Amygdala (tissue), 56 donors: ENCODE results near the gene CNTRL.
A peak's percentile ranks its signal among the peaks of the same experiment; 100 is the strongest.
"Not testable (repeated sequence)": the region's sequence is repeated elsewhere in the genome, so short reads cannot be mapped to it uniquely, and the experiment has no call there.

Source experiments
- DNase-seq, 56 donors: peaks; one replicate each; lab custom pipeline; 2025; lab: John Stamatoyannopoulos, UW

CNTRL gene, protein sequence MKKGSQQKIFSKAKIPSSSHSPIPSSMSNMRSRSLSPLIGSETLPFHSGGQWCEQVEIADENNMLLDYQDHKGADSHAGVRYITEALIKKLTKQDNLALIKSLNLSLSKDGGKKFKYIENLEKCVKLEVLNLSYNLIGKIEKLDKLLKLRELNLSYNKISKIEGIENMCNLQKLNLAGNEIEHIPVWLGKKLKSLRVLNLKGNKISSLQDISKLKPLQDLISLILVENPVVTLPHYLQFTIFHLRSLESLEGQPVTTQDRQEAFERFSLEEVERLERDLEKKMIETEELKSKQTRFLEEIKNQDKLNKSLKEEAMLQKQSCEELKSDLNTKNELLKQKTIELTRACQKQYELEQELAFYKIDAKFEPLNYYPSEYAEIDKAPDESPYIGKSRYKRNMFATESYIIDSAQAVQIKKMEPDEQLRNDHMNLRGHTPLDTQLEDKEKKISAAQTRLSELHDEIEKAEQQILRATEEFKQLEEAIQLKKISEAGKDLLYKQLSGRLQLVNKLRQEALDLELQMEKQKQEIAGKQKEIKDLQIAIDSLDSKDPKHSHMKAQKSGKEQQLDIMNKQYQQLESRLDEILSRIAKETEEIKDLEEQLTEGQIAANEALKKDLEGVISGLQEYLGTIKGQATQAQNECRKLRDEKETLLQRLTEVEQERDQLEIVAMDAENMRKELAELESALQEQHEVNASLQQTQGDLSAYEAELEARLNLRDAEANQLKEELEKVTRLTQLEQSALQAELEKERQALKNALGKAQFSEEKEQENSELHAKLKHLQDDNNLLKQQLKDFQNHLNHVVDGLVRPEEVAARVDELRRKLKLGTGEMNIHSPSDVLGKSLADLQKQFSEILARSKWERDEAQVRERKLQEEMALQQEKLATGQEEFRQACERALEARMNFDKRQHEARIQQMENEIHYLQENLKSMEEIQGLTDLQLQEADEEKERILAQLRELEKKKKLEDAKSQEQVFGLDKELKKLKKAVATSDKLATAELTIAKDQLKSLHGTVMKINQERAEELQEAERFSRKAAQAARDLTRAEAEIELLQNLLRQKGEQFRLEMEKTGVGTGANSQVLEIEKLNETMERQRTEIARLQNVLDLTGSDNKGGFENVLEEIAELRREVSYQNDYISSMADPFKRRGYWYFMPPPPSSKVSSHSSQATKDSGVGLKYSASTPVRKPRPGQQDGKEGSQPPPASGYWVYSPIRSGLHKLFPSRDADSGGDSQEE (N-terminal part only)

DNA sequence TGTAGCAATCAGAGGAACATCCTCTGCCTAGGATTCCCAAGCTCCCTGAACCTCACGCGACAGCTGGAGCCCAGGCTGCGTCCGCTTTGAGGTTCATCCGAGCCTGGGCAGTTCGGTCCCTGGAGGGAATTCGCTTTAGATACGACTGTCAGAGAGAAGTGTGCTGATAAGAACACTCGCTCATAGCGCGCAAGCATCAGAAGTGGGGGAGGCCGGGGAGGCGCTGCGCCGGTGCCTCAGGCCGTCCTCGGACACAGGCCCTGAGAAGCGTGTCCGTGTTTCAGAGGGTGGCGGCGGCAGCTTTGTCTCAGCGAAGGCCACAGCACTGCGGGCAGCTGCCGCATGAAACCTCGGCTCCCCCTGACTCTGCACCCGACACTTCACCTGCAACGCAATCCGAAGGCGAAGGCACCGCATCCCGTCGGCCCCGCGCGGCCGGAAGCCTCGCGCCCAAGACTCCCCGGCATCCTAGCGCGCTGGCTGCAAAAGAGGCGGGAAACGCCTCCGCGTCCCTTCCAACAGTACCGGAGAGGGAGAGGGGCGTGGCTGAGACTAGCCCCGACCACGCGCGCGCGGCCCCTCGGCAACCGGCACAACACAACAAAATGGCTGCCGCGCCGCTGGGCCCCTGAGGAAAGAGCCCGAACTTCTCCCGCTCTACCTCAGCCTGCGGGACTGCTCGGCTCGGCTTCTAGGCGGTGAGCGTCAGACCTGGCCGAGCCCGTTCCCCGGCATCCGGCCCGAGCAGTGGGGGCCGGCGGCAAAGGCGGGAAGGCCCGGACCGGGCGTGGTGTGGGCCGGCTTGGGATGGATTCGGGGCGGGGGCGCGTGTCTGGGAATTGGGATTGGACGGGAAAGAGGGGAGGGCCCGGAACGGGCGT, at the start of gene CNTRL:
Gene CNTRL (plus strand): TSS at position 586 of the 881 bp plus-strand sequence. CDS start 13,372 bp downstream, outside the sequence.
- peak in 55 of 56 donors; percentile 28 to 91 (median 81) for DNase-seq

DNA sequence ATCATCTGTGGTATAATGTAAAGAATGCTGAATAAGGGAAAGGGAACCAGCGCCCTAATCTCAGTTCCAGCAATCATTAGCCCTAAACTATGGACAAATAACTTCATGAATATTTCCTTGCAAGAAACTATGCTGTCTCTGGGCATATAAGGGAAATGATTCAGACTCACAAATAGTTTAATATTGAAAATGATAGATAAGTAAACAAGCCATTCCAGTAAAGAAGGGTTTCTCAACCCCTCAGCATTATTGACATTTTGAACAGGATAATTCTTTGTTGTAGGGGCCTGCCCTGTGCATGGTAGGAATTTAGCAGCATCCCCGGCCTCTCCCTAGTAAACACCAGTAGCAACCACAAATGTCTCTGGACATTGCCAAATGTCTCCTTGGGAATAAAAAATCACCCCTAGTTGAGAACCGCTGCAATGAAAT, 48.5 kb upstream of the CNTRL start:
- DNase-seq: no peak

DNA sequence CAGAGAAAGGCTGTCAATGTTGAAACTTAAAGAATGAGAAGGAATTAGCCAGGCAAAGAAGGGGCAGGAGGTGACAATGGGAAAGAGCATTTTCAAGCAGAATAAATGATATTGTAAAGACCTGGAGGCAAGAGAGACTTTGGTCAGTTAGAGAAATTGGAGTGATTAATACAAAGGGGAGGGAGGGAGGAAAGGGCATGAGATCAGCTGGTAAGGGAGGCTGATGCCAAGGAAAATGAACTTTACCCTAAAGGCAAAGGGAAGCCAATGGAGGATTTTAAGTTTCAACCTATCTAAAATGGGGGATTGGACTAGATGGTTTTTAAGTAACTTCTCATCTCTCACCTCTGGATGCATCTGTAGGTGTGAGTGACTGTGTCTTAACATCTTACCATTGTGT, 48.0 kb upstream of the CNTRL start:
- DNase-seq: no peak

DNA sequence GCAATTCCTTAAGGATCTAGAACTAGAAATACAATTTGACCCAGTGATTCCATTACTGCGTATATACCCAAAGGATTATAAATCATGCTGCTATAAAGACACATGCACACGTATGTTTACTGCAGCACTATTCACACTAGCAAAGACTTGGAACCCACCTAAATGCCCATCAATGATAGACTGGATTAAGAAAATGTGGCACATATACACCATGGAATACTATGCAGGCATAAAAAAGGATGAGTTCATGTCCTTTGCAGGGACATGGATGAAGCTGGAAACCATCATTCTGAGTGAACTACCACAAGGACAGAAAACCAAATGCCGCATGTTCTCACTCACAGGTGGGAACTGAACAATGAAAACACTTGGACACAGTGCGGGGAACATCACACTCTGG, 46.5 kb upstream of the CNTRL start:
- not testable (repeated sequence) for DNase-seq

DNA sequence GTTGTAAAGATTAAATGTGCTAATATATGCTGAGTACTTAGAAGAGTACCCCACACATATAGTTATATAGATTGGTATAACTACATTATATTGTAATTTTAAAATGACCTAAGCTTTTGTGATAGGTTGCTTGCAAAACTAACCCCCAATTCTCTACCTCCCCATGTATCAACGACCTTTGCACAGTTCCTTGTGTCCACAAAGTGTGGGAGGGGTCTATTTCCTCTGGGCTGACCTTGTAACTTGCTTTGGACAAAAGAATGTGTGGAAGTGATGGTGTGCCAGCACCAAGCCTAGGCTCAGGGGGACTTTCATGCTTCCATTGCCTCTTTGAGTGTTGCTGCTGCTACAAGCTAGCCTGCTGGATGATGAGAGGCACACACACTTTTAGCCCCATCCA, 45.3 kb upstream of the CNTRL start:
- no peak for DNase-seq

DNA sequence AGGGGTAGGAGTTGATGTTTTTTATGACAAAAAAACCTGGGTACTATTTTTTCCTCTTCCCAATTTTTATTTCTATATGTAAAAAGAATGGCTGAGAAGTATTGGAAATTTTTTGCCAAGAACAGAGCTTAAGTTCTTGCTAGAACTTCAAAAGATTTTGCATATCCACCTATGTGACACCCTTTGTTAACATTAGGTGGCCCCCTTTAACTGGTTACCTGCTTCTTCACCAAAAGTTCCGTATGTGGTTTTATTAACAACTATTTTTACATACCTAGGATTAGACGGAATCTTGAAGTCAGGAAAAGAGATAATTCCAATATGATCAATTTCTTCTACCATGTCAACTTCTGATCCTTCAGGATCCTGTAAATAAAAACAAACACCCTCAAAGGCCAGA, 40.2 kb upstream of the CNTRL start:
- no peak for DNase-seq

DNA sequence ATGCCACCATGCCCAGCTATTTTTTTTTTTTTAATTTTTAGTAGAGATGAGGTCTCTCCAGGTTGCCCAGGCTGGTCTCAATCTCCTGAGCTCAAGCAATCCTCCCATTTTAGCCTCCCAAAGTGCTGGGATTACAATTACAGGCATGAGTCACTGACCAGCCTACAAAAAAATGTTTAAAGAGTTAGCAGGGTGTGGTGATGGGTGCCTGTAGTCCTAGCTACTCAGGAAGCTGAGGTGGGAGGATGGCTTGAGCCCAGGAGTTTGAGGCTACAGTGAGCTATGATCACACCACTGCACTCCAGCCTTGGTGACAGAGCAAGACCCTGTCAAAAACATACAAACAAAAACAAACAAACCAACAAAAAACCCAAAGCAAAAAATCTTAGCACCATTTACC, 39.0 kb upstream of the CNTRL start:
- DNase-seq: not testable (repeated sequence)

DNA sequence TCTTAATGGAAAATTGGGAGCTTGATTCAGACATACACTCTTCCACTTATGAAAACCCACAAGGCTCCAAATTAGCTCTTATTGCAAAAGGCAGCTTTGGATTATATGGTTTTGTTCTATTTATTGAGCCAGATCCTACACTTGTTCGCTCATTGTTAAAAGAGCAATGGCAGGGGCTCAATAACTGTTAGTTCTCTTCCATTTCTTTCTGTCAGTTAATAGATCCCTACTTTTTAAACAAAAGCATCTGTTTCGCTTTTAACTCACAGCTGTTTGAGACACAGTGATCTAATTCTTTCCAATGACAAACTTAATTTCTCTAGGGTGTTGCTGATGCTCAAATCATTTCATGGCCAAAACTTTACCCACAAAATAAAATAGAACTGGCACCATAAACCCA, 36.4 kb upstream of the CNTRL start:
- no peak for DNase-seq

DNA sequence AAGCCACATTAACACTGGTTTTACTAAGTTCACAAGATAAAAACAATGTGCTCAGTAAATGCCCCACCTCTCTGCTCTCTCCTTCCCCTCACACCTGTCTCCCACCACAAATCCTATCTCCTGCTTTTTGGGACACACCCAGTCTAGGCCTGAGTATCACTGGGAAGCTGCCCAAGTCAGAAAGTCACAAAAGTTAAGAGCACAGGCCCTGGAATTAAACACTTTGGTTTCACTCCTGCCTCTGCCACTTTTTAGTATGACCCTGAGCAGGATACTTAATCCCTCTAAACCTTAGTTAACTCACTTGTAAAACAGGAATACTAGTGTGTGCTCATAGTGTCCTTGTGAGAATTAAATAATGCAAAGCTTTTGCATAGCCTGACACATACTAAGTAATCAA, 36.0 kb upstream of the CNTRL start:
- DNase-seq: no peak

DNA sequence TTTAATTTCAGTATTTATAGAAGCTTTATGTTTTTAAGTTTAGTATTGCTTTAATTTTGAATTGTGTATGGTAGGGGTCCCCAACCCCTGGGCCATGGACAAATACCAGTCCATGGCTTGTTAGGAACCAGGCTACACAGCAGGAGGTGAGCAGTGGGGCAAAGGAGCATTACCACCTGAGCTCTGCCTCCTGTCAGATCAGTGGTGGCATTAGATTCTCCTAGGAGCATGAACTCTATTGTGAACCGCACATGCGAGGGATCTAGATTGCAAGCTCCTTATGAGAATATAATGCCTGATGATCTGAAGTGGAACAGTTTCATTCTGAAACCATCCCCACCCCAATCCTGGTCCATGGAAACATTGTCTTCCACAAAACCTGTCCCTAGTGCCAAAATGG, 26.6 kb upstream of the CNTRL start:
- no peak for DNase-seq

DNA sequence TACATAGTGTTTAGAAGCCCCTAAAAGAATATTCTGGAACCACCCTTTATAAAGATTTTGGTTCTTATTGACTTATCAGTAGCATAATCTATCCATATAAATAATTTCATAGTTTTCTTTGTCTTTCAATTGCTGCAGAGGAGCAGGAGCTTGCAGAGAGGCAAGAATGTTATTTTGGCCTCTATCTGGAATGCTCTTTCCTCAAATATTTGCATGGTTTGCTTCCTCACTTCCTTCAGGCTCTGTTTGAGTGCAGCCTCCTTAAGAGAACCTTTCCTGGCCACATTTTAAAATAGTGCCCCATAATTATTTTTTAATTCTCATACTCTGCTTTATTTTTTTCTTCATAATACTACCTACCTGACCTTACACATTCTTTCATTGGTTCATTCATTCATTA, 26.1 kb upstream of the CNTRL start:
- no peak for DNase-seq

DNA sequence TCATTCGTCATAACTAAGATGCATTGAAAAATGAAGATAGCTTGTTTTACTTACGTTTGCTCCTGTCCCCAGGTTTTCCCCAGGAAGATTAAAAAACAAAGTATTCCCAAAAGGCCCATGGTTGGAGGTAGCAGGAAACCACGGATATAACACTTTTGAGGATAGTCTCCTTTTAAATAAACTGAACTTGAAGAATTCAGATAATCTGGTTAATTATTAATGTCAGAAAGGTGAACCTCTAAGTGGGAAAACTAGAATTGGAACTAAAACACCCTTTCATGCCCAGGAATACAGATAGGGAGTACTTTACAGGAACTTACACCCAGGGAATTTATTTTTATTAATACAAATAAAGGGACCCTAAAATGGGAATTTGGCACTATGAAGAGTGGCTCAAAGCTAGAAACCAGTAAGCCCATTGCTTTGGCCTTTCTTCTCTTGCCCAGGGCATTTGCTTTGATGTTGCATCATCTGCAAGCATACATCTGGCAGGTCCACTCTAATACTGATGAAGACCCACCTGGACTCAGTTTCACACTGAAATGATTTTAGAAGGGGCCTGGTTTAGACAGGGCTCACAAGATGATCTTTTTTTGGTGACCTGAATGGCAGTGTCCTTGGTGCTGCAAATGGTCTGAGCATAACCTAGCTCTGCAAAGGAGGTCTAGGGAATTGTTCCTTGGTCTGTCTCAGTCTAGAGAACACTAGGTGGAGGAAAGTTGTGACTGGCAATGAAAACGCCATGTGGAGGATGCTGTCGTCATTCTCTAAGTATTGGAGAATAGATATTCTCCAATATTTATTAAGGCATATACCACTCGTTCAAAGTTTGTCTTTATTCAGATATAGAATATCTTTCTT, 24.4 kb upstream of the CNTRL start, which contains the start of gene C5:
Gene C5 (minus strand): TSS at position 148 of the 861 bp plus-strand sequence. CDS start 29 bp downstream, at position 119.
- DNase-seq: no peak

DNA sequence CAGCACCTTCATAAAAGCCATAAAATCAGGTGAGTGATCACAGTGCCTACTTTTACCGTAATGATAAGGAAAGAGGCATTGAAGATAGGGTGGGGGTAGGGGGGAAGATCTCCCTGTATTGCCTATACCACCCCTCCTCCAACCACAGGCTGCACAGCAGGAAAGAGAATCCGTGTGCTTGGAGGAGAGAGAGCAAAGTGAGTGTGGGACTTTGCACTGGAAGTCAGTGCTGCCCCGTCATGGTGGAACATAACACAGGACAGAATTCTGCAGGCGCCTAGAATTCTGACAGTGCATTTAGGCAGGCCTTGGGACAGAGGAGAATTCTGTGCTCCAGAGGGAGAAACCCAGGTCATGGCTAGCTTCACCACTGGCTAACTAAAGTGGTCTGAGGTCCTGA, 21.2 kb upstream of the CNTRL start:
- DNase-seq: no peak

DNA sequence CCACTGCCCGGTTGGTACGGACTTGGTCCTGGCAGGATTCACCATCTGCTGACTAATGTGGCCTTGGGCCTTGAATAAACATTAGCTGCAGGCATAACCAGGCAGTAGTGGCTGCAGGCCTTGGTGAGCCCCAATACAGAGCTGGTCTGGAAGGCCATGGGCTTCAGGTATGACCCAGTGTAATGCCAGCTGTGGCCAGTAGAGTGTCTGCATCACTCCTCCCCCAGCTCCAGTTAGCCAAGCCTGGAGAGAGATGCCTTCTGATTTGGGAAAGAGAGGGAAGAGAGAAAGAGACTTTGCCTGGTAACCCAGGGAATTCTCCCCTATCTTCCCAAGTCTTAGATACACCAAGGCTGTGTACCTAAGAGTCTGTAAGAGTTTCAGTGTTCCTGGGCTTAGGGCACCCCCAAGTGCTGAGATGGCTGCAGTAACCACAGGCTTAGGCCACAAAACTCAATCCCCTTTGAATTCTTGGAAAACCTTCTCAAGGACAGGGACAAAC, 19.1 kb upstream of the CNTRL start:
- no peak for DNase-seq

DNA sequence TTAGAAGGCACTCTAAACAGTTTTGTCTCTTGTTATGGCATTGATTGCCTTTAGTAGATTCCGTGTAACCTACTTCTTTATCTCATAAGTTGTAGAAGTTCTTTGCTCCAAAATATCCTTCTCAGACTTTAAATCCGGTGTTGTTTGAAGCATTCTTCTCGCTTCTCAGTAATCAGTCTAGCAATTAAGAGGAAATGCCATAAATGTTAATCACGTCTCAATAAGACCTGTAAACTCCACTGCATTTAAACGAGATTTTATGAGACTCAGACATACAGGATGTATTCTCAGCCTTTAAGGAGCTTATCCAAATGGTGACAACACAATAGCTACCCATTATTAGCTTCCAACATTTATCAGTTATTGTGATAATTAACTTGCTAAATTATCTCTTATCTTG, 16.9 kb upstream of the CNTRL start:
- DNase-seq: no peak

DNA sequence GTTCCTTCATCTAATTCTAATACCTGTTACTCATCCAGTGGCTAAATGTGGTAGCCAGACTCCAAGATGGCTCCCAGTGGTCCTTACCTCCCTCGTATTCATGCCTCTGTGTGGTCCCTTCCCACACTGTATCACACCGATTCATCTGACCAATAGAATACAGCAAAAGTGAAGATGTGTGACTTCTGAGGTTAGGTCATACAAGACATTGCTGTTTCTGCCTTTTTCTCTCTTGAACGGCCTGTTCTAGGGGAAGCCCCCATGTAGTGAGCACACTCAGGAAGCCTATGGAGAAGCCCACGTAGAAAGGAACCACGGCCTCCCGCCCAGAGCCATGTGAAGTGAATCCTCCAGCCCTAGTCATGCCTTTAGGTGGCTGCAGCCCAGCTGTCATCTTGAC, 15.2 kb upstream of the CNTRL start:
- DNase-seq: no peak

DNA sequence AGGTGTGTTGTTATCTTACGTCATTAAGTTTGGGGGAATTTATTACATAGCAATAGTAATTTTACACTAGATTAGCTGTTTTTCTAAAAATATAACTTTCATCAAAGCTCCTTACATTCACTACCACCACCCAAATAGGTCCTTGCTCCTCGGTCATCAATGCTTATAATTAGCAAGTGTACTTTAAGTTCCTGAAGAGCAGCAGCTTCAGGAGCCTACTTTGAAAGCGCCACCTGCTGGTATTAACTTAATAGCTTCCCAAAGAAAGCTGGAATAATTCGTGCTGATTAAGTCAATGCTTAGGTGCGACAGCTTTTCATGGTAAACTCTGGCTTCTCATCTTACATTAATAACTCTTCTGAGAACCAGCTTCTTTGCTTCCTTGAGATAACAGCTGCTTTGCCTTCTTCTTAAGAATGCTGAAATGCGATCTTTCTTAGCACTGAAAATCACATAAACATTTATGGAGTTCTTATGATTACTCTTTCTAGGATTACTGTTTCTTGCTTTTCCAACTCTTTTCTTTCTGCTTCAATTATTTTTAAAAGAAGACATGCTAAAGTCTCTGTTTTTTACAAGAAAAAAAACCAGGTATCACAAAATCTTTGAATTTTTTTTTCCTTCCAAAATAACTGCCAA, 14.6 kb upstream of the CNTRL start:
- DNase-seq: peak in 11 of 56 donors; percentile 0 to 40 (median 3)

DNA sequence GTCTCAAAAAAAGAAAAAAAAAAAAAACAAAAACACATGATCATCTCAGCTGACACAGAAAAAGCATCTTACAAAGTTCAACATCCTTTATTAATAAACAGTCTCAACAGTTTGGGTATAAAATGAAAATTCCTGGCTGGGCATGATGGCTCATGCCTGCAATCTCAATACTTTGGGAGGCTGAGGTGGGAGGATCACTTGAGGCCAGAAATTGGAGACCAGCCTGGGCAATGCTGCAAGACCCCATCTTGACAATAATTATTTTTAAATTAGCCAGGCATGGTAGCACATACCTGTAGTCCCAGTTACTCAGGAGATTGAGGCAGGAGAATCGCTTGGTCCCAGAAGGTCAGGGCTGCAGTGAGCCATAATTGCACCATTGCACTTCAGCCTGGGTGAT, 7.9 kb upstream of the CNTRL start:
- DNase-seq: no peak
